OCI-M2 (cell line): Measurements from ENCODE around the gene LDHD.

Source experiments
- DNase-seq: peaks from one replicate; lab custom pipeline; 2025; ENCODE audit not compliant: unreplicated experiment; lab: John Stamatoyannopoulos, UW

LDHD gene

GRCh38 chr16:75063549-75064088 is 53.0 kb downstream of the LDHD start:
- DNase-seq: no peak

GRCh38 chr16:75062976-75063346 is 53.6 kb downstream of the LDHD start:
- DNase-seq: no peak

- DNase-seq: no peak
Observed at GRCh38 chr16:75062135-75062975, 54.2 kb downstream of the LDHD start.
